ENCODE data around the gene EFHC1. TPM values are rescaled to one million over a fixed set of nuclear protein-coding genes. Genes with fewer than 3 reads are reported as not detected.

EFHC1 gene
- polyA plus RNA-seq, 1 donor (not counting 4 experiments of a cell fraction or from before 2014, with no cell fraction given): 20.5 TPM

- H3K9ac ChIP-seq (ENCODE audit: control insufficient read depth, extremely low read depth, insufficient read depth, low read length): no peak overlapping the region
- no peak for DNase-seq (ENCODE audit: low read depth, low spot score)
- H2AFZ ChIP-seq (ENCODE audit: control insufficient read depth, low read length): no peak overlapping the region
- no peak for FAIRE-seq
- H3K27ac ChIP-seq (ENCODE audit: control insufficient read depth, insufficient read depth, low read length): no peak overlapping the region
- H3K79me2 ChIP-seq (ENCODE audit: control insufficient read depth, insufficient read depth, low read length): no peaks in the 10 kb centered on the region
- H3K4me3 ChIP-seq (ENCODE audit: control insufficient read depth in 2 of 3, extremely low read depth in 1 of 3, insufficient read depth in 2 of 3, low read depth in 1 of 3, low read length in 3 of 3): no peak overlapping the region
- no peak for TF ChIP-seq CTCF (optimal IDR thresholded peaks at IDR 0.05 in 1 of 3, IDR thresholded peaks at IDR 0.05 in 1 of 3, conservative IDR thresholded peaks at IDR 0.05 in 1 of 3; ENCODE audit: extremely low read depth in 1 of 3, insufficient read depth in 2 of 3, low read length in 3 of 3)
- TF ChIP-seq EZH2 (IDR thresholded peaks at IDR 0.05; ENCODE audit: low read length): no peak
- no peaks in the 10 kb centered on the region for H3K36me3 ChIP-seq (ENCODE audit: control insufficient read depth in 2 of 2, extremely low read depth in 1 of 2, insufficient read depth in 2 of 2, low read length in 2 of 2)
- H3K9me1 ChIP-seq (ENCODE audit: control insufficient read depth, extremely low read depth, insufficient read depth, low read length): no peaks in the 10 kb centered on the region
- dilution Hi-C loops (cut with MboI; ENCODE audit: extremely low pct_ligation_motif_present, low sequenced_read_pairs): no loop called here
- no peaks in the 10 kb centered on the region for H3K27me3 ChIP-seq (ENCODE audit: control insufficient read depth, extremely low read depth, insufficient read depth, low read length)
- H3K4me1 ChIP-seq (ENCODE audit: control insufficient read depth, extremely low read depth, insufficient read depth, low read length): peaks cover 25% of the 10 kb centered on the region
- H4K20me1 ChIP-seq (ENCODE audit: control insufficient read depth, extremely low read depth, insufficient read depth, low read length): no peaks in the 10 kb centered on the region
- no peaks in the 10 kb centered on the region for H3K9me3 ChIP-seq (ENCODE audit: control insufficient read depth, low read depth, low read length)
- no peak overlapping the region for H3K4me2 ChIP-seq (ENCODE audit: control insufficient read depth, extremely low read depth, insufficient read depth, low read depth, low read length)
These were observed 28.5 kb upstream of the EFHC1 start for GRCh38 chr6:52391599-52391998.

GRCh38 chr6:52392944-52393343 lies 27.2 kb upstream of the EFHC1 start:
- FAIRE-seq: no peak
- no peaks in the 10 kb centered on the region for H3K27me3 ChIP-seq (ENCODE audit: control insufficient read depth, extremely low read depth, insufficient read depth, low read length)
- no peak overlapping the region for H3K9ac ChIP-seq (ENCODE audit: control insufficient read depth, extremely low read depth, insufficient read depth, low read length)
- peaks cover 25% of the 10 kb centered on the region for H3K4me1 ChIP-seq (ENCODE audit: control insufficient read depth, extremely low read depth, insufficient read depth, low read length)
- H3K4me2 ChIP-seq (ENCODE audit: control insufficient read depth, extremely low read depth, insufficient read depth, low read depth, low read length): no peak overlapping the region
- H3K27ac ChIP-seq (ENCODE audit: control insufficient read depth, insufficient read depth, low read length): no peak overlapping the region
- no peak overlapping the region for H3K4me3 ChIP-seq (ENCODE audit: control insufficient read depth in 2 of 3, extremely low read depth in 1 of 3, insufficient read depth in 2 of 3, low read depth in 1 of 3, low read length in 3 of 3)
- H3K9me3 ChIP-seq (ENCODE audit: control insufficient read depth, low read depth, low read length): no peaks in the 10 kb centered on the region
- H3K79me2 ChIP-seq (ENCODE audit: control insufficient read depth, insufficient read depth, low read length): no peaks in the 10 kb centered on the region
- no peaks in the 10 kb centered on the region for H3K36me3 ChIP-seq (ENCODE audit: control insufficient read depth in 2 of 2, extremely low read depth in 1 of 2, insufficient read depth in 2 of 2, low read length in 2 of 2)
- dilution Hi-C loops (cut with MboI; ENCODE audit: extremely low pct_ligation_motif_present, low sequenced_read_pairs): no loop called here
- H3K9me1 ChIP-seq (ENCODE audit: control insufficient read depth, extremely low read depth, insufficient read depth, low read length): no peaks in the 10 kb centered on the region
- no peak for DNase-seq (ENCODE audit: low read depth, low spot score)
- H2AFZ ChIP-seq (ENCODE audit: control insufficient read depth, low read length): no peak overlapping the region
- H4K20me1 ChIP-seq (ENCODE audit: control insufficient read depth, extremely low read depth, insufficient read depth, low read length): no peaks in the 10 kb centered on the region
- no peak for TF ChIP-seq CTCF (optimal IDR thresholded peaks at IDR 0.05 in 1 of 3, IDR thresholded peaks at IDR 0.05 in 1 of 3, conservative IDR thresholded peaks at IDR 0.05 in 1 of 3; ENCODE audit: extremely low read depth in 1 of 3, insufficient read depth in 2 of 3, low read length in 3 of 3)
- no peak for TF ChIP-seq EZH2 (IDR thresholded peaks at IDR 0.05; ENCODE audit: low read length)

Data from keratinocyte (primary cell).